MCF 10A (cell line): Measurements from ENCODE around the gene RXRG. TPM values are rescaled to one million over a fixed set of nuclear protein-coding genes. Genes with fewer than 3 reads are reported as not detected.

Experiments
- BruUV-seq: library from RNA; stranded (reverse); fragments of 400-500 nt; replicated peaks from 2 replicates; lab custom pipeline; 2021; lab: Mats Ljungman, UMichigan
- CTCF ChIA-PET: fragments of 300-600 bp; sonication (Branson Sonifier 250); formaldehyde crosslinking; extraction: SDS; loops from one replicate; lab custom pipeline; 2021; ENCODE audit warnings: antibody characterized with exemption, inconsistent platforms; lab: Yijun Ruan, JAX
- POLR2A ChIA-PET: fragments of 300-600, 350-650 bp; sonication (Branson Sonifier 250); formaldehyde crosslinking; extraction: SDS; loops from one replicate; lab custom pipeline; 2020; ENCODE audit warnings: antibody characterized with exemption, inconsistent platforms; lab: Yijun Ruan, JAX
- DNase-seq: peaks from one replicate; pipeline ENCODE4 v3.0.0-alpha.2; 2018; ENCODE audit not compliant: unreplicated experiment
- H3K27ac Mint-ChIP-seq: one replicate; pipeline ENCODE4 v1.8.0; 2022; ENCODE audit warnings: mild to moderate bottlenecking, low read depth, mixed read lengths; ENCODE audit not compliant: unreplicated experiment
- H3K27me3 Mint-ChIP-seq: one replicate; pipeline ENCODE4 v1.8.0; 2022; ENCODE audit warnings: mixed read lengths; ENCODE audit not compliant: insufficient read depth, unreplicated experiment
- H3K36me3 Mint-ChIP-seq: one replicate; pipeline ENCODE4 v1.8.0; 2022; ENCODE audit warnings: mild to moderate bottlenecking, moderate library complexity, mixed read lengths; ENCODE audit not compliant: insufficient read depth, unreplicated experiment
- H3K4me1 Mint-ChIP-seq: one replicate; pipeline ENCODE4 v1.8.0; 2022; ENCODE audit warnings: mixed read lengths; ENCODE audit not compliant: insufficient read depth, unreplicated experiment
- H3K4me3 Mint-ChIP-seq: one replicate; pipeline ENCODE4 v1.8.0; 2022; ENCODE audit warnings: mild to moderate bottlenecking, moderate library complexity, mixed read lengths; ENCODE audit not compliant: unreplicated experiment
- H3K9me3 Mint-ChIP-seq: one replicate; pipeline ENCODE4 v1.8.0; 2022; ENCODE audit warnings: mixed read lengths; ENCODE audit not compliant: unreplicated experiment
- intact Hi-C: fragments of 100-400 bp; cut with micrococcal nuclease; formaldehyde crosslinking; loops from 2 replicates; pipeline ENCODE4 v1.14.1; 2022
- total RNA-seq: library from RNA; stranded (reverse); gene quantifications from 2 replicates; pipeline ENCODE4 v1.2.3, GENCODE V29; 2022
- TF ChIP-seq, protein P1 (sequence below): fragments of 200-600 bp; IDR thresholded peaks from one replicate; pipeline ENCODE4 v1.8.0; 2022; ENCODE audit warnings: antibody characterized with exemption, mild to moderate bottlenecking; ENCODE audit not compliant: unreplicated experiment

Gene RXRG
- total RNA-seq, 1 experiment from 2014 or later: not detected

DNA sequence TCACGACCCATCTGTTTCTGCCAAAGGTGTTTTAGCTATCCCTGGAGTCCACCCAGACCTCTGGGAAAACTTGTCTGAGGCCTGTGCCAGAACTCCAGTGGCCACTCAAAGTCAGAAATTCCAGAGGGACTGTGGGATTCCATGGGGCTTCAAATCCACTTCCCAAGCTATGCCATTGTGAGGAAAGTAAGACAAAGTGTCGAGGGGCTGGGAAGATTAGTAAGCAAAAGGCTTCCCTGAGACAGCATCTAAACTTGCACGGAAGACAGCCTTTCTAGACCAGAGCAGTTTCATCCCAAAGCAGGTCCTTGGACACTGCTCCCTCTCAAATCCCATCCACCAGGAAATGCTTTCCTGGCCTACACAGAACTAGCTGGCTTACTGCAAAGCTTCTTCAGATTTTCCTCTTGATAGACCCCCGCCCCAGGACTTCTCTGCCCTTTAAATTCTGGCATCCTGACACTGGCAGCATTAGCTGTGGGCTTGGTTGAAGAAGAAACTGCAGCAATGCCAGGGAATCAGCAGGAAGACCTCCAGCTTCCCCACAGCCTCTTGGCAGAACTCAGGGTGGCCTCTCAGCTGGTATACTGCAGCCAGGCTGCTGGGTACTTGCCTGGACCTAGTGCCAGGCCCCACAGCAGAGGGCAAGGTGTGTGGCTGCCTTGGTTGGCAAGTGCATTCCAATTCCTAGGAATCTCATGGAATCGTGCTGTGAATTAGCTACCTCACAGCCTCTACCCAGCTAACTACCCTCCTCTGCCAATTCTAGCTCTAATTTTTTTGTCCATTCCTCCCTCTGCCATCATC lies 61.1 kb downstream of the RXRG start:
- DNase-seq: no peak
- no TSS peak for BruUV-seq
- Mint-ChIP-seq H3K4me3 (no peak overlapping the region), H3K9me3 (no peaks in the 10 kb centered on the region), H3K27me3 (peaks cover 29% of the 10 kb centered on the region), H3K36me3 (no peaks in the 10 kb centered on the region), H3K27ac (peak overlapping the region; percentile 5), H3K4me1 (peaks cover 19% of the 10 kb centered on the region)
- ChIA-PET POLR2A (interaction anchor here (0.6 to 3.3 kb wide), 5 partner anchors 9 to 646 kb away, joined by 3 to 13 read pairs (median 6); partner anchors contain the start of gene ALDH9A1), CTCF (interaction anchor here (0.5 to 6.7 kb wide), 26 partner anchors 9 to 541 kb away, joined by 3 to 162 read pairs (median 4); partner anchors contain the start of gene ALDH9A1)
- TF ChIP-seq, protein P1, sequence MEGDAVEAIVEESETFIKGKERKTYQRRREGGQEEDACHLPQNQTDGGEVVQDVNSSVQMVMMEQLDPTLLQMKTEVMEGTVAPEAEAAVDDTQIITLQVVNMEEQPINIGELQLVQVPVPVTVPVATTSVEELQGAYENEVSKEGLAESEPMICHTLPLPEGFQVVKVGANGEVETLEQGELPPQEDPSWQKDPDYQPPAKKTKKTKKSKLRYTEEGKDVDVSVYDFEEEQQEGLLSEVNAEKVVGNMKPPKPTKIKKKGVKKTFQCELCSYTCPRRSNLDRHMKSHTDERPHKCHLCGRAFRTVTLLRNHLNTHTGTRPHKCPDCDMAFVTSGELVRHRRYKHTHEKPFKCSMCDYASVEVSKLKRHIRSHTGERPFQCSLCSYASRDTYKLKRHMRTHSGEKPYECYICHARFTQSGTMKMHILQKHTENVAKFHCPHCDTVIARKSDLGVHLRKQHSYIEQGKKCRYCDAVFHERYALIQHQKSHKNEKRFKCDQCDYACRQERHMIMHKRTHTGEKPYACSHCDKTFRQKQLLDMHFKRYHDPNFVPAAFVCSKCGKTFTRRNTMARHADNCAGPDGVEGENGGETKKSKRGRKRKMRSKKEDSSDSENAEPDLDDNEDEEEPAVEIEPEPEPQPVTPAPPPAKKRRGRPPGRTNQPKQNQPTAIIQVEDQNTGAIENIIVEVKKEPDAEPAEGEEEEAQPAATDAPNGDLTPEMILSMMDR: no peak
- intact Hi-C loops: no loop called here

- Mint-ChIP-seq H3K36me3 (no peaks in the 10 kb centered on the region), H3K27ac (peak overlapping the region; percentile 5), H3K27me3 (peaks cover 22% of the 10 kb centered on the region), H3K9me3 (no peaks in the 10 kb centered on the region), H3K4me1 (peaks cover 19% of the 10 kb centered on the region), H3K4me3 (no peak overlapping the region)
- ChIA-PET POLR2A (interaction anchor here (0.6 to 3.3 kb wide), 6 partner anchors 10 to 646 kb away, joined by 3 to 13 read pairs (median 4); partner anchors contain the start of gene ALDH9A1), CTCF (interaction anchor here (0.6 to 6.7 kb wide), 20 partner anchors 8 to 519 kb away, joined by 3 to 162 read pairs (median 4); partner anchors contain the start of gene ALDH9A1)
- no TSS peak for BruUV-seq
- intact Hi-C loops: no loop called here
- TF ChIP-seq, protein P1: no peak
- peak; percentile 95 for DNase-seq
These were observed 61.9 kb downstream of the RXRG start for GRCh38 chr1:165383067-165383466.

DNA sequence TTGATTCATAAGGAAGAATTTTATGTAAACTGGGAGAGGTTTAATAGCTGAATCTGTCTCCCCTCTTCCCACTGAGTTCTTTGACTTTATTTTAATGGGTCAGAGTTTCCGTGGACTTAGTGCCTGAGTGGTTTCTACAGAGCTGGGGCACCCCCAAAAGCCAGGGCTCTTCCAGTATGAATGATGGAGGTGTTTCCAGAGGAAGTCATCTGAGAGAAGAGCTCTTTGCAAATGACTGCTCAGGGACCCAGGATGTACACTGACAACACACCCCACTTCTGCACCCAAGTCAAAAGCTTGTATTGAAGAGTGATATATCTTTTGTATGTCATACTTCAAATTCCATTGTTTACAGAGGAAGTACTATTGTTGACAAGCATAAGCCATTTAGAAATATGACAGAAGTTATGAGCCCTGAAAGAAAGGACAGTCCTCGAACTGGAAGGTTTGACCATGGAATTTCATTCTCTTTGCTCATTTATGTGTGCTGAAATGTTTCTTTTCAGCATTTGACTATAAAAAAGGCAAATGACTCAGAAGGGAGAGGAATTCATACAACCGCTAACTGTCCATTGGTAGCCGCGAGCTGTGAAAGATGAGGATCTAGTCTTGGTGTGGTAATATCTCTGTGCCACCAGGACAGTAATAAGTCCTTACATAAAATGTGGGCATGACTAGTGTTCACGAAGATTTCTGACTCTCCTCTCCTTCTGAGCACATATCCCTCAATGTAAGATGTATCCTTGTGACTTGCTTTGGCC lies 63.0 kb downstream of the RXRG start:
- Mint-ChIP-seq H3K27me3 (peaks cover 10% of the 10 kb centered on the region), H3K36me3 (no peaks in the 10 kb centered on the region), H3K4me1 (peaks cover 21% of the 10 kb centered on the region), H3K9me3 (no peaks in the 10 kb centered on the region), H3K4me3 (no peak overlapping the region), H3K27ac (no peak overlapping the region)
- TF ChIP-seq, protein P1: no peak
- POLR2A ChIA-PET: interaction anchor here (3.3 kb wide), 1 partner anchor 17 kb away, joined by 13 read pairs; no protein-coding TSS in a partner anchor
- BruUV-seq: no TSS peak
- CTCF ChIA-PET: interaction anchor here (0.6 to 6.7 kb wide), 15 partner anchors 12 to 1909 kb away, joined by 3 to 162 read pairs (median 7); partner anchors contain the start of gene ALDH9A1
- intact Hi-C loops: no loop called here
- peak; percentile 35 for DNase-seq
